Activated CD8-positive, alpha-beta memory T cell treated with anti-CD3 and anti-CD28 coated beads for 36 hours (primary cell): ENCODE measurements around the gene TTLL5. TPM values are rescaled to one million over a fixed set of nuclear protein-coding genes. Genes with fewer than 3 reads are reported as not detected.
"Not testable (repeated sequence)": the region's sequence is repeated elsewhere in the genome, so short reads cannot be mapped to it uniquely, and the experiment has no call there.

Experiments
- CTCF ChIA-PET: fragments of 350-600 bp; sonication (Branson Sonifier 250); formaldehyde crosslinking; loops from one replicate; lab custom pipeline; 2021; ENCODE audit warnings: antibody characterized with exemption; lab: Charles Lee
- POLR2A ChIA-PET: fragments of 350-600 bp; sonication (Branson Sonifier 250); formaldehyde crosslinking; loops from one replicate; lab custom pipeline; 2021; ENCODE audit warnings: antibody characterized with exemption; lab: Charles Lee
- total RNA-seq, 2 experiments: library from RNA; stranded (reverse); gene quantifications; one replicate each; pipeline ENCODE4 v1.2.3, GENCODE V29; 2021

TTLL5 gene
- total RNA-seq, 2 experiments from 2014 or later, result 32.2 to 39.2 TPM

DNA sequence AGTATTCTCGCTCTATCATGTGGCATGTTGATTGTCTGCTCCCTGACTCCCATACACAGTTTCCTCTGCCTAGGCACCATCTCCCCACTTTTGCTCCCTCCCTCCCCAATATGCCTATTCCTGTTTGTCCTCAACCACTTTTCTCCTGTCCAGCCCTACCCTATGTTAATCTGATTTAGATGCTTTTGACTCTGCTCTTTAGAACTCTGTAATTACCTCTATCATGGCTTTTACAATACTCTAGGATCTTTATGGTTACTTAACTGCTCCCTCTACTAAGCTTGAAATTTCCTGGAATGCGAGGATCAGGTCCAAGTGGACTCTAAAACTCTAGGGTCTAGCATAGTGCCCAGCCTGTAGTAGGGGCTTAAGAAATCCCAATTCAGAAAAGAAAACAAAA is 252.1 kb downstream of the TTLL5 start:
- CTCF ChIA-PET, result interaction anchor here (1.1 to 1.7 kb wide), 2 partner anchors 67 to 69 kb away, joined by 3 read pairs; no protein-coding TSS in a partner anchor
- POLR2A ChIA-PET, result no interaction called here

DNA sequence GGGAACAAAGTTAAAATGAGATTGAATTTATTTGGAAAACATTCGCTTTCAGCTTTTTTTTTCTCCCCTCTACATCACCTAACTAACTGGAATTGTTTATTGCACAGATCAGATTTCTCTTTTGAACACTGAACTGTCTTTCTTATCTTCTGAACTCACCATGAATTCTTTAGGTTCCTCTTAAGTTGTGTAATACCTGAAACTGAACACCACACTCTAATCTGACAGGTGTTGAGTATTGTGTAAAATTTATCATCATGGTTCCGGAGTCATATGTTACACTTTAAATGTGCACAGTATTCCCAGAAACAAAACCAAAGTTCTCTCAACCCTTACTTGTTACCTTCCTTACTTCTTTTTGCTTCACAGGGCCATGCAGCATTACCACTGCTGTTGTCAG is 254.0 kb downstream of the TTLL5 start:
- ChIA-PET POLR2A (no interaction called here), CTCF (interaction anchor here (0.7 kb wide), 1 partner anchor 698 kb away, joined by 3 read pairs; no protein-coding TSS in a partner anchor)

DNA sequence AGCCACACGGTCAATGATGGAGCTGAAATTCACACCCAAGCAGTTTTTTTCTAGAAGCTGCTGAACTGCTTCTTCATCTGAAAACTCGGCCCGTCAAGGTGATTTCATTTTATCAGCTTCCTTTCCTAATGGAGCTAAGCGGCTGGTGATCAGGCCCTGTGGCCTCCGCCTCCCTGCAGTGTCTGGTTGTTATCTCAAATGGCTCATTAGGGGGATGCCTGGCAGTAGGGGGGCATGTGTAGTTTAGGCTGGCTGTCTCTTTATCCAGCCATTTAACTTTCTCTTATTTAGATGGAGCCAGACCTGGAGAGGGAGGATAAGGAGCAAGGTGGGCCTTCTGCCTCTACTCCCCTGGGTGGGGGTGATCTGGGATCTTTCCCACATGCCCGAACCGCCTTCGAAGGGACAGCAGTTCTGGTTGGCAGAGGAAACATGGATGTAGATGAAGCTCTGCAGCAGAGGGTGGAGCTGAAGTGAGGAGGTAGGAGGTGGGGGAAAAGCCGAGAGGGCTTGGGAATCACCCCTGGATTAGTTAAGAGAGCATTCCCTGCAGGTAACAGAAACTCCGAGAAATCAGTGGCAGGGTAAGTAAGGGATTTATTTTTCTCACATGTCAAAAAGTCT is 256.4 kb downstream of the TTLL5 start:
- CTCF ChIA-PET, result interaction anchor here (2.1 kb wide), 1 partner anchor 11 kb away, joined by 6 read pairs; no protein-coding TSS in a partner anchor
- POLR2A ChIA-PET, result no interaction called here

DNA sequence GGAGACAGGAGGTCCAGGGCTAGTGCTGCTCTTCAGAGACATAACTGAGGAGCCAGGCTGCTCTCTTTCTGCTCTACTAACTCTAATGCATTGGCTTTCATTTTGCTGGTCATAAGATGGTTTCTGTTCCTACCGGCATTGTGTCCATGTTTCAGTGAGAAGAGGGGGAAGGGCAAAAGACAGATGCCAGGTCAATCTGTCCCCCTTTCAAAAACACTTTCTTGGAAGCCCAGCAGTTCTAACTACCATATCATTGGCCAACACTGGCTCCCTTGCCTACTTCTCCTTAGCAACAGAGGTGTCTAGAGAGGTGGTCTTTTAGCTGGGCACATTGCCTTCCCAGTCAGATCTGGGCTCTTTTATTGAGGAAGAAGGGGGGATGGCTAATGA is 256.9 kb downstream of the TTLL5 start:
- ChIA-PET POLR2A (no interaction called here), CTCF (interaction anchor here (1.5 to 2.1 kb wide), 2 partner anchors 11 to 63 kb away, joined by 3 to 6 read pairs; no protein-coding TSS in a partner anchor)

DNA sequence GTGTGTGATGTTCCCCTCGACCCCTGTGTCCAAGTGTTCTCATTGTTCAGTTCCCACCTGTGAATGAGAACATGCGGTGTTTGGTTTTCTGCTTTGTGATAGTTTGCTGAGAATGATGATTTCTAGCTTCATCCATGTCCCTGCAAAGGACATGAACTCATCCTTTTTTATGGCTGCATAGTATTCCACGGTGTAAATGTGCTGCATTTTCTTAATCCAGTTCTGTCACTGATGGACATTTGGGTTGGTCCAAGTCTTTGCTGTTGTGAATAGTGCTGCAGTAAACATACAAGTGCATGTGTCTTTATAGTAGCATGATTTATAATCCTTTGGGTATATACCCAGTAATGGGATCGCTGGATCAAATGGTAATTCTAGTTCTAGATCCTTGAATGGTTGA is 259.4 kb downstream of the TTLL5 start:
- POLR2A ChIA-PET, CTCF ChIA-PET: not testable (repeated sequence)

DNA sequence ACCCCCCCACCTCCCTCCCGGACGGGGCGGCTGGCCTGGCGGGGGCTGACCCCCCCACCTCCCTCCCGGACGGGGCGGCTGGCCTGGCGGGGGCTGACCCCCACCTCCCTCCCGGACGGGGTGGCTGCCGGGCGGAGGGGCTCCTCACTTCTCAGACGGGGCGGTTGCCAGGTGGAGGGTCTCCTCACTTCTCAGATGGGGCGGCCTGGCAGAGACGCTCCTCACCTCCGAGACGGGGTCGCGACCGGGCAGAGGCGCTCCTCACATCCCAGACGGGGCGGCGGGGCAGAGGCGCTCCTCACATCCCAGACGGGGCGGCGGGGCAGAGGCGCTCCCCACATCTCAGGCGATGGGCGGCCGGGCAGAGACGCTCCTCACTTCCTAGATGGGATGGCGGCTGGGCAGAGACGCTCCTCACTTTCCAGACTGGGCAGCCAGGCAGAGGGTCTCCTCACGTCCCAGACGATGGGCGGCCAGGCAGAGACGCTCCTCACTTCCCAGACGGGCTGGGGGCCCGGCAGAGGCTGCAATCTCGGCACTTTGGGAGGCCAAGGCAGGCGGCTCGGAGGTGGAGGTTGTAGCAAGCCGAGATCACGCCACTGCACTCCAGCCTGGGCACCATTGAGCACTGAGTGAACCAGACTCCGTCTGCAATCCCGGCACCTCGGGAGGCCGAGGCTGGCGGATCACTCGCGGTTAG is 264.2 kb downstream of the TTLL5 start:
- CTCF ChIA-PET, POLR2A ChIA-PET: not testable (repeated sequence)

DNA sequence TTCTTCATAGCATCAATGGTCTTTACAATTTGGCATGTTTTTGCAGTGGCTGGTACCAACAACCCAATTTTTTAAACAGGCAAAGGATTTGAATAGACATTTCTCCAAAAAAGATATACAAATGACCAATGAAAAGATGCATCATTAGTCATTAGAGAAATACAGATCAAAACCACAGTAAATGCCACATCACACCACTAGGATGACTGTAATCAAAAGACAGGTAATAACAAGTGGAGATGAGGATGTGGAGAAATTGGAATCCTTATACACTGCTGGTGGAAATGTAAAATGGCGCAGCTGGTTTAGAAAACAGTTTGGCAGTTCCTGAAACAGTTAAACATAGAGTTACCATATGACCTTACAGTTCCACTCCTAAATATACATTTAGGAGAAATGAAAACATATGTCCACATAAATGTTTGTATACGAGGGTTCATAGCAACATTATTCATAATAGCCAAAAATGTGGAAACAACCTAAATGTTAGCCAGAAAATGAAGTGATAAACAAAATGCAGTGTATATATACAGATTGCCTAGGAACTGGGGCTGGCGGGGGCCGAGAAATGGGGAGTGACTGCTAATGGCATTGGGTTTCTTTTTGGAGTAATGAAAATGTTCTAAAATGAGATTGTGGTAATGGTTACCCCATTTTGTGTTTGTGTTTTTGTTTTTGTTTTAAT is 265.5 kb downstream of the TTLL5 start:
- POLR2A ChIA-PET, result no interaction called here
- CTCF ChIA-PET, result interaction anchor here (0.6 kb wide), 1 partner anchor 183 kb away, joined by 3 read pairs; no protein-coding TSS in a partner anchor

DNA sequence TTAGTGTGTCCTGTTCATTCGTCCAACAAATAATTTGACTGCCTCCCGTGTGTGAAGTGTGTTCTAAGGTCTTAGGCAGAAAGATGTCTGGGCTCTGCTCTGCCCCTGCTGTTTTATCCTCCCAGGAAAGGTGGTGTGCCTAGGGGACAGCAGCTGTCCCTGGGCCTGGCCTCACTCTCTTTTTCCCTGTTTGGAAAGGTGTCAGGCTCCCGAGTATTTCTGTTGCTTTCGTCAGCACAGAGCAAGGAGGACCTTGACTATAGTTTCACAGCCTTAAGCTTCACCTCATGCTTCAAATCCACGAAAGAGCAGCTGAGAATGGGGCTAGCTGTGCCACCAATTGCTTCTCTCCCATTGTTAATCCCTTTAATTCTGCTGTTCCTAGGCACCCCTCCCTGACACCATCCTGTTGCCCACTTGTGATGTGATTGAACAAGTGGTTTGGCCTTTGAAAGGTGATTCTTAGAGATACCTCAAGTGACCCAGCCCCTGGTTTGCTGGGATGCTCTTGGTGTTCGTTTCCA is 266.6 kb downstream of the TTLL5 start:
- ChIA-PET CTCF (no interaction called here), POLR2A (no interaction called here)

DNA sequence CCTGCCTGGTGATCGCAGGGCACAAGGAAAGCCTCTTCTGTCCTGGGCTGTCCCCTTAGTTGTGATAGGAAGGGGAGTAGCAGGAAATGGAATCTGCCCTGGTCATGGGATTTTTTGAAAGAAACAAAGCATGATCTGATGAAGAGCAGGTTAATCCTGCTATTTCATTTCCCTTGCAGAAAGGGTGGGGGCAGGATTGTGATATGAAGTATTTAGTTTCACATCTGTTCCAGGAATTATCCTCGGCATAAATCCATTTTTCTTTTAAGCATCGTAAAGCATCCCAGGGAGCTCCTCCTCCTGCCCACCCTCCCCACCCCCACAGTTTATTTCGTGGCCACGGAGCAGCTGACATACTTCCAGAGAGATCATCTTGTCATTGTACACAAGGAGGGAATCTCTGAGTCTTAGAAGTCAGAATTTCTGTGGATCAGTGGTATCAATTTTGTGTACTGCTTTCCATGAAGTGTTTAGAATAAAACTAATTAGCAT is 267.7 kb downstream of the TTLL5 start:
- POLR2A ChIA-PET, result no interaction called here
- CTCF ChIA-PET, result no interaction called here

DNA sequence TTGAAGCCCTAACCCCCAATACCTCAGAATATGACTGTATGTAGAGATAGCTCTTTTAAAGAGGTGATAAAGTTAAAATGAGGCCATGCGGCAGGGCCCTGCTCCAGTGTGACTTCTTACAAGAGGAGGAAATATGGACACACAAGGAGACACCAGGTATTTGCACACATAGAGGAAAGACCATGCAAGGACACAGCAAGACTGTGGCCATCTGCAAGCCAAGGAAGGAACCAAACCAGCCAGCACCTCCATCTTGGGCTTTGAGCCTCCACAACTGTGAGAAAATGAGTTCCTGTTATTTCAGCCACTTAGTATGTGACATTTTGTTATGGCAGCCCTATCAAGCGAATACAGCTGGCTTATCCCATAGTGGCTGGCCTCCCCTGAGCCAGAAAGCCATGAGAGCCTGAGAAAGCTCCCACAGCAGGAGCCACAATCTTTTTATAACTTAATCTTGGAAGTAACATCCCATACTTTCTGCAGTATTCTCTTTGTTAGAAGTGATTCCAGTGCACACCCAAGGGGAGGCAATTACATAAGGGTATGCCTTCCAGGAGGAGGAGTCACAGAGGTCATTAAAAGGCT is 272.8 kb downstream of the TTLL5 start:
- CTCF ChIA-PET, result no interaction called here
- POLR2A ChIA-PET, result no interaction called here

DNA sequence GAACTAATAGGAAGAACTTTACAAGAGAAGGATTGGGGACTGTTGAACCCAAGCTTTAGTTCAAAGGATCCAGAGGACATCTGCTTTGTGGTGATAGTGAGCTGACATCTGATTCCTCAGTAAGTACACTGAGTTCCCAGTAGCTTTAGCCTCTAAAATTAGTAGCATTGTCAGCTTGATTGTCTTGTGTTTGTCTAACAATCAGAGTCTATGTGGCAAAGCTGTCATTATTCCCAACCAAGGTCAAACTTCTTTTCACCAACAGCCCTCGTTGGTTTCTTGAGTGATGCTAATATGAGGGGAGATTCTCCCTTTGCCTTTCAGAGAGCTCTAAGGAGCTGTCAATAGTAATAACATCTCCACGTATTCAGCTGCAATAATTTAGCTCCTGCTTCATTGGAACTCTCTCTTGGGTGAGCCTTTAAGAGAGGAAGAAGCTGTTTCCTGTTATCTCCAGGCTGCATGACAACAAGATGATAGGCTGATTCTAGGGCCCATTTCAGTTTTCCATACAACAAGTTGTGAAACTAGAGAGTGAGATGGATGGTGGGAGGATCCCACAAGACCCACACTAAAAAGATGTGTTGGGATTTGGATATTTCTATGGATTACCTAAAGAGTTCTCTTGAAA is 274.1 kb downstream of the TTLL5 start:
- CTCF ChIA-PET, result no interaction called here
- POLR2A ChIA-PET, result no interaction called here

DNA sequence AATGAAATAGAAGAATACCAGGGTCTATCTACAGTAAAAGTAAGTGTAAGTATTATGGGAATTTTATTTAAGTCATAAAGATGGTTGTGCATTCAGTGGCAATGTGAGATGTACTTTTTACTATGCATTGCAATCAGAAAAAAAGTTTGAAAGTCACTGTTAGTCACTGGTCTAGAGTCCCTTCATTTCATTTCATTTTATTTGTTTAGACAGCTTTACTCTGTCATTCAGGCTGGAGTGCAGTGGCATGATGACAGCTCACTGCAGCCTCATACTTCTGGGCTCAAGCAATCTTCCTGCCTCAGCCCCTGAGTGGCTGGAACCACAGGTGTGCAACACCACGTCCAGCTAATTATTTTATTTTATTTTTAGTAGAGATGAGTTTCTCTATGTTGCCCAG is 278.2 kb downstream of the TTLL5 start:
- ChIA-PET POLR2A (no interaction called here), CTCF (interaction anchor here (0.7 kb wide), 1 partner anchor 518 kb away, joined by 4 read pairs; no protein-coding TSS in a partner anchor)

DNA sequence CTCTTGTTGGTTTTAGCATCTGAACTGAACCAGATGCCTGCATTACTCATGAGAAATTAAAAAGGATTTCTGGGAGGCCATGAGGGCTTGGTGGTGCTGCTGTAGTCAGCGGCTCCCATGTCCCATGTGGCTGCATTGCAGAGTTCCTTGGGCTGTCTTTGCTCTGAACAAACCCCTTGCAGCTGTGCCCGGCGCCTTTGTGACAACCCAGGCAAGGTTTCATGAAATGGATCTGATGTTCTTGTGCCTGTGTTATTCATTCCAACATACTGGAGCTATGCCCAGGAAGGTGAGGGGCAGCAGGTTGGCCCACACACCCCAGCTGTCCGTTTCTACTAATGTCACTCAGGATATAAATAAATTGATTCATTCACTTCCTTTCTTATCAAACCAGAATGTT is 280.0 kb downstream of the TTLL5 start:
- POLR2A ChIA-PET, result no interaction called here
- CTCF ChIA-PET, result no interaction called here

DNA sequence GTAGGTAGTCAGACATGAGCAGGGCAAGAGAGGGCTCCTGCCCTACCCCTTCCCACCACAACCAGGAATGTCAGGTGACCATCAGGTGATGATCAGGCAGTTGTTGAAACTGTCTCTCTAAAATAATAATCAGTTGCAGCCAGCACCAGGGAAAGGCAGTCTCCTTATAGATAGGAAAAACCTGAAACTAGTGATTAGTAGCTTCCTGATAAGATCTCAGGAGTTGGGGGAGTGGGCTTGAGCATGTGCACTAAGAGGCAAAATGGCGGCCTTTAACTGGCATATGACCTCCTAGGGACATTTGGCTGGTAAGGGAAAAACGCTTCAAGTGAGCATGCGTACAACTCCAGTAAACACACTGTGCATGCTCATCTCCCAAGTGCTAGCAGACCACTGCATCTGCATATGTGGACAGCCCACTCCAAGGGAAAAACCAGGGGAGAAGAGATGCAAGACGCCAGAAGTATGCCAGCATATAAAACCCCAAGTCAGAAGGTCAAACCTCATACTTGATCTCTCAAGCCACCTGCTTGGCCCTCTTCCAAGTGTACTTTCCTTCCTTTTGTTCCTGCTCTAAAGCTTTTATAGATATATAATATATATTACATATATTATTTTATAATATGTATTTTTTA is 283.7 kb downstream of the TTLL5 start:
- POLR2A ChIA-PET, result no interaction called here
- CTCF ChIA-PET, result no interaction called here

DNA sequence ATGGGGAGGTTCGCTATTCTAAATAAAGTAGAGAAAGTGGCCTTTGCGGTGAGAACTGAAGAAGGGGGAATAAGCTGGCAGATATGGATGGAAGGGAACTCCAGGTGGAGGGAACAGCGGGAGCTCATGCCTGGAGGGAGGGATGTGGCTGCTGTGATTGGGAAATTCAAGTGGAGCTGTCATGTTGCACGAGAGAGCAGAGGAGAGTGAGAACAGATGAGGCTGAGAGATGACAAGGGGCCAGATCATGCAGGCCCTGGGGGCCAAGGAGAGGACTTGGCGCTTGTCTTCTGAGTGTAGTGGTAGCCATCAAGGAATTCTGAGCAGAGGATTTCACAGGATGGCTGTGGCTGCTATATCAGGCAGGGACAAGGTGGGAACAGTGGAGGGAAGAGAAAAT is 285.7 kb downstream of the TTLL5 start:
- ChIA-PET POLR2A (no interaction called here), CTCF (no interaction called here)

DNA sequence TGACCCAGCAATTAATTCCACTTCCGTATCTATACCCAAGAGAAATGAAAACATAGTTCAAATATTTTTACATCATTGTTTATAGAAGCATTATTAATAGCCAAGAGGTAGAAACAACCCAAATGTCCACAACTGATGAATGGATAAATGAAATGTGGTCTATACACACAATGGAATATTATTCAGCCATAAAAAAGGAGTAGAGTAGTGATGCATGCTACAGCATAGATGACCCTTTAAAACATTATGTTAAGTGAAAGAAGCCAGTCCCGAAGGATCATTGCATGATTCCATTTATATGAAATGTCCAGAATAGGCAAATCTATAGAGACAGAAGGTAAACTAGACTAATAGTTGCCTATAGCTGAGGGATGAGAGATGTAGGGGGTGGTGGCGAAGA is 291.4 kb downstream of the TTLL5 start:
- ChIA-PET POLR2A (no interaction called here), CTCF (no interaction called here)

DNA sequence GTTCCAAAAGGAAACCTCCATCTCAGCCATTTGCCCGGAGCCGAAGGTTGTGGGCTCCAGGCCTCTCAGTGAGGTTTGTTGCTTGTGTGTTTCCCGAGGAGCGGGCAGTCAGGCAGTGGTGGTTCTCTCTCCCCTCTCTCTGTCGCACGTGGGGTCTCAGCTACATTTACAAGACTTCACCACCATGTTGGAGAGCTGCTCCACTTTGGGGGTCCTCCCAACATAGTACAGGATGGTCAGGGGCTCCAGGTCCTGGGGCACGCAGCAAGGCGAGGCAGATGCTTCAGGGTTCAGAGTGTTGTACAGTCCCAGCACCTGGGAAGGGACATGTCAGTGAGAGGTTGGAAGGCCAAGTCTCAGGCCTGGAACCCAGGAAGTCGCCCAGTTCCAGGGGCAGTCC is 298.0 kb downstream of the TTLL5 start:
- ChIA-PET POLR2A (no interaction called here), CTCF (no interaction called here)

DNA sequence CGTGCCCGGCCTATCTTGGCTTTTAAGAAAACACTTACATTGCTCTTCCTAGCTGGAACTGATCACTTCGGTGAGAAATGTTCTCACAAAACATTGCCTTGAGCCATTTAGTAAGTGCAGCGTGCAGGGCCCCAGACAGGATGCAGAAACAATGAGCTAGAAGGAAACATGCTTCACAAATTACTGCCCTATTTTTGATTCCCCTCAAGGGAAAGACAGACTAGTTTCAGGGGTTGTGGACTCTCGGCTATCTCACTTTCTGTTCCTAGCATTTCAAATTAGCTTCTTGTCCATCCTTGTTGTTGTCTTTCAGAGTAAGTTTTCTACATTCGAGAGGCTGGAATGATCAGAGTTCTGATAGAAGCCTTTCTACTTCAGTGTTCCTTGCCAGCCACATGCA is 299.2 kb downstream of the TTLL5 start:
- ChIA-PET POLR2A (no interaction called here), CTCF (interaction anchor here (0.7 kb wide), 1 partner anchor 19 kb away, joined by 3 read pairs; no protein-coding TSS in a partner anchor)

DNA sequence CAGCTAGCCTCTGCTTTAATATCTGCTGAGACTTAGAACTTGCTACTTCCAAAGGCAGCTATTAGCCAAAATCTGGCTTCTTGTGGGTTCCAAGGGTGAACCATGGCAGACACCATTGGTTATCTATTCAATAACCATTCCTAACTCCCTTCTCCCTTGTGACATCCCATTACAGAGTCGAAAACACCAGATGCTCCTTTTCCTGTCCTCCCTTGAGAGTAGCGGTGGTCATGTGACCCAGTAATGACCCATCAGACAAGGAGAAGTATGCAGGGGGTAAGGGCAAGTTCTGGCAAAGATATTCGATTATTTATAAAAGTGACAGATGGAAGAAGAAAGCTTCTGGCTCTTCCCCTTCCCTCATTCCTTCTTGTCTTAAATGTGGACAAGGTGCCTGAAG is 300.6 kb downstream of the TTLL5 start:
- POLR2A ChIA-PET, result no interaction called here
- CTCF ChIA-PET, result no interaction called here
